ENCODE data around the gene RACK1.
"Not testable (repeated sequence)": the region's sequence is repeated elsewhere in the genome, so short reads cannot be mapped to it uniquely, and the experiment has no call there.

The RACK1 gene

DNA sequence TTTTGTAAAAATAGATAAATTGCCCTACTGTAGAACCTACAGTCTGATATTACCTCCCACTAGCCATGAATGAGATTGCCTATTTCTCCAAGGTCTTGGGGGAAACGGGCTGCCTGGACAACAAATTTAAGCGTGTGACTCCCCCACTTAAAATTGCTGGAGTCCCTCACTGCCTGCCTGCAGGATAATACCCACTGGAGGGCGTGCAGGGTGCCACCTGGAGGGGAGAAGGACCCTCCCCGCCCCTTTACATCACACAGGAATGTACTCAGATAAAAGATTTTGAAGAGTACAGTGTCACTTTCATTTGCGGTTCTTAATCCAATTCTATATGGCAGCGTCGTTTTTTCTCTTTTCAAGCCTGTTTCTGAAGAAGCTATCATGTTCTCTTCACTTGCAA, 32.5 kb downstream of the RACK1 start:
- Histone ChIP-seq H2BK5ac (ENCODE audit: low read depth, low read length, poor library complexity, severe bottlenecking) (no peak overlapping the region), H3K27me3 (ENCODE audit: control insufficient read depth in 1 of 2, insufficient read depth in 1 of 2, low read length in 2 of 2) (peaks cover 0 to 10% of the 10 kb centered on the region in 2 experiments), H2AFZ (ENCODE audit: low read depth, low read length) (no peak overlapping the region), H4K8ac (ENCODE audit: low read length) (no peak overlapping the region), H2BK15ac (ENCODE audit: low read depth, poor library complexity, severe bottlenecking) (no peak overlapping the region), H3K4ac (ENCODE audit: low read depth in 1 of 2, low read length in 2 of 2) (no peak overlapping the region), H3K9ac (ENCODE audit: low read length) (no peak overlapping the region), H4K91ac (ENCODE audit: low read length) (no peak overlapping the region), H3K14ac (ENCODE audit: low read length in 2 of 2) (no peak overlapping the region), H2BK120ac (ENCODE audit: low read depth, low read length) (no peak overlapping the region), H2AK5ac (ENCODE audit: low read length, severe bottlenecking) (no peak overlapping the region), H3K4me3 (ENCODE audit: insufficient read depth in 1 of 2, low read depth in 1 of 2, low read length in 2 of 2) (no peak overlapping the region), H3K79me1 (replicated peaks; ENCODE audit: low read length, poor library complexity, severe bottlenecking) (no peaks in the 10 kb centered on the region), H3K36me3 (ENCODE audit: control insufficient read depth in 1 of 2, insufficient read depth in 2 of 2, low read depth in 1 of 2, low read length in 2 of 2) (no peaks in the 10 kb centered on the region), H3K4me1 (ENCODE audit: control insufficient read depth, insufficient read depth, low read depth, low read length) (peaks cover 4% of the 10 kb centered on the region), H3K18ac (ENCODE audit: low read depth in 1 of 2, low read length in 2 of 2) (no peak overlapping the region), H3K9me3 (ENCODE audit: control insufficient read depth, low read length) (no peaks in the 10 kb centered on the region), H3K4me2 (ENCODE audit: low read length, poor library complexity, severe bottlenecking) (no peak overlapping the region), H3K23ac (ENCODE audit: low read length in 2 of 2) (no peak overlapping the region), H2BK12ac (ENCODE audit: low read length in 2 of 2) (no peak overlapping the region), H3K27ac (ENCODE audit: low read length, poor library complexity, severe bottlenecking) (no peak overlapping the region)
- WGBS: 53% methylated on average over 7 of the region's 7 CpGs
- DNase-seq: no peak

DNA sequence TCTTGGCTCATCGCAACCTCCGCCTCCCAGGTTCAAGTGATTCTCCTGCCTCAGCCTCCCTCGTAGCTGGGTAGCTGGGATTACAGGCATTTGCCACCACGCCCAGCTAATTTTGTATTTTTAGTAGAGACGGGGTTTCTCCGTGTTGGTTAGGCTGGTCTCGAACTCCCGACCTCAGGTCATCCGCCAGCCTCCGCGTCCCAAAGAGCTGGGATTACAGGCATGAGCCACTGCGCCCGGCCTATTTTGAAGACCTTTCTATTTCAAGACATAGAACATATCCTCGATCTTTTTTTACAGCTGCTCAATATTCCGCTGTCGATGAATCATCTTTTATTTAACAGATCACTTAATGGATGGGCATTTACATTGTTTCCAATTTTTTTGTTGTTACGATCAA, 33.0 kb downstream of the RACK1 start:
- not testable (repeated sequence) for H3K4me2 ChIP-seq (ENCODE audit: low read length, poor library complexity, severe bottlenecking); H3K4me3 ChIP-seq (ENCODE audit: insufficient read depth in 1 of 2, low read depth in 1 of 2, low read length in 2 of 2); H3K23ac ChIP-seq (ENCODE audit: low read length in 2 of 2); H3K4me1 ChIP-seq (ENCODE audit: control insufficient read depth, insufficient read depth, low read depth, low read length); H2AK5ac ChIP-seq (ENCODE audit: low read length, severe bottlenecking); H3K9ac ChIP-seq (ENCODE audit: low read length); H3K4ac ChIP-seq (ENCODE audit: low read depth in 1 of 2, low read length in 2 of 2); H3K9me3 ChIP-seq (ENCODE audit: control insufficient read depth, low read length); H4K91ac ChIP-seq (ENCODE audit: low read length); H2BK120ac ChIP-seq (ENCODE audit: low read depth, low read length); H4K8ac ChIP-seq (ENCODE audit: low read length); H3K36me3 ChIP-seq (ENCODE audit: control insufficient read depth in 1 of 2, insufficient read depth in 2 of 2, low read depth in 1 of 2, low read length in 2 of 2); DNase-seq; H2AFZ ChIP-seq (ENCODE audit: low read depth, low read length); H2BK12ac ChIP-seq (ENCODE audit: low read length in 2 of 2); H2BK15ac ChIP-seq (ENCODE audit: low read depth, poor library complexity, severe bottlenecking); H3K27ac ChIP-seq (ENCODE audit: low read length, poor library complexity, severe bottlenecking); H2BK5ac ChIP-seq (ENCODE audit: low read depth, low read length, poor library complexity, severe bottlenecking); H3K79me1 ChIP-seq (replicated peaks; ENCODE audit: low read length, poor library complexity, severe bottlenecking); H3K14ac ChIP-seq (ENCODE audit: low read length in 2 of 2); H3K18ac ChIP-seq (ENCODE audit: low read depth in 1 of 2, low read length in 2 of 2)
- H3K27me3 ChIP-seq (ENCODE audit: control insufficient read depth in 1 of 2, insufficient read depth in 1 of 2, low read length in 2 of 2): peaks cover 5 to 10% of the 10 kb centered on the region in 2 experiments
- WGBS: 65% methylated on average over 14 of the region's 17 CpGs

DNA sequence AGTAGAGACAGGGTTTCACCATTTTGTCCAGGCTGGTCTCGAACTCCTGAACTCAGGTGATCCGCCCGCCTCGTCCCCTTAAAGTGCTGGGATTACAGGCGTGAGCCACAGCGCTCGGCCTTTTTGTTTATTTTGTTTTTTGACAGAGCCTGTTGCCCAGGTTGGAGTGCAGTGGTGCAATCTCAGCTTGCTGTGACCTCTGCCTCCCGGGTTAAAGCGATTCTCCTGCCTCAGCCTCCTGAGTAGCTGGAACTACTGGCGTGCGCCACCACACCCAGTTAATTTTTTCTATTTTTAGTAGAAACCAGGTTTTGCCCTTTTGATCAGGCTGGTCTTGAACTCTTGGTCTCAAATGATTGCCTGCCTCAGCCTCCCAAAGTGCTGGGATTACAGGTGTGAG, 33.6 kb downstream of the RACK1 start:
- not testable (repeated sequence) for H3K9me3 ChIP-seq (ENCODE audit: control insufficient read depth, low read length); H2BK120ac ChIP-seq (ENCODE audit: low read depth, low read length); H3K4me3 ChIP-seq (ENCODE audit: insufficient read depth in 1 of 2, low read depth in 1 of 2, low read length in 2 of 2); H3K79me1 ChIP-seq (replicated peaks; ENCODE audit: low read length, poor library complexity, severe bottlenecking); H4K8ac ChIP-seq (ENCODE audit: low read length); H3K23ac ChIP-seq (ENCODE audit: low read length in 2 of 2); H2BK12ac ChIP-seq (ENCODE audit: low read length in 2 of 2); H4K91ac ChIP-seq (ENCODE audit: low read length); H3K4ac ChIP-seq (ENCODE audit: low read depth in 1 of 2, low read length in 2 of 2); H3K14ac ChIP-seq (ENCODE audit: low read length in 2 of 2); H3K9ac ChIP-seq (ENCODE audit: low read length); H2AK5ac ChIP-seq (ENCODE audit: low read length, severe bottlenecking); H3K36me3 ChIP-seq (ENCODE audit: control insufficient read depth in 1 of 2, insufficient read depth in 2 of 2, low read depth in 1 of 2, low read length in 2 of 2); DNase-seq; H2BK5ac ChIP-seq (ENCODE audit: low read depth, low read length, poor library complexity, severe bottlenecking); H3K18ac ChIP-seq (ENCODE audit: low read depth in 1 of 2, low read length in 2 of 2); H2BK15ac ChIP-seq (ENCODE audit: low read depth, poor library complexity, severe bottlenecking); H3K4me2 ChIP-seq (ENCODE audit: low read length, poor library complexity, severe bottlenecking); H2AFZ ChIP-seq (ENCODE audit: low read depth, low read length); H3K27ac ChIP-seq (ENCODE audit: low read length, poor library complexity, severe bottlenecking)
- 91% methylated on average over 11 of the region's 11 CpGs for WGBS
- Histone ChIP-seq H3K27me3 (ENCODE audit: control insufficient read depth in 1 of 2, insufficient read depth in 1 of 2, low read length in 2 of 2) (peaks cover 9 to 10% of the 10 kb centered on the region in 2 experiments), H3K4me1 (ENCODE audit: control insufficient read depth, insufficient read depth, low read depth, low read length) (peaks cover 13% of the 10 kb centered on the region)

DNA sequence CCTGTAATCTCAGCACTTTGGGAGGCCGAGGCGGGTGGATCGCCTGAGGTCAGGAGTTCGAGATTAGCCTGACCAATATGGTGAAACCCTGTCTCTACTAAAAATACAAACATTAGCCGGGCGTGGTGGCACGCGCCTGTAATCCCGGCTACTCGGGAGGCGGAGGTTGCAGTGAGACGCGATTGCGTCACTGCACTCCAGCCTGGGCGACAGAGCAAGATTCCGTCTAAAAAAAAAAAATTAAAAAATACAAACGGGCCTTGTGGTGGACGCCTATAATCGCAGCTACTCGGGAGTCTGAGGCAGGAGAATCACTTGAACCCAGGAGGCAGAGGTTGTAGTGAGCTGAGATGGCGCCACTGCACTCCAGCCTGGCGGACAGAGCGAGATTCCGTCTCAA, 34.7 kb downstream of the RACK1 start:
- H2AK5ac ChIP-seq (ENCODE audit: low read length, severe bottlenecking); H3K23ac ChIP-seq (ENCODE audit: low read length in 2 of 2); H2BK5ac ChIP-seq (ENCODE audit: low read depth, low read length, poor library complexity, severe bottlenecking); H2BK12ac ChIP-seq (ENCODE audit: low read length in 2 of 2); H3K4me3 ChIP-seq (ENCODE audit: insufficient read depth in 1 of 2, low read depth in 1 of 2, low read length in 2 of 2); H3K4me2 ChIP-seq (ENCODE audit: low read length, poor library complexity, severe bottlenecking); H3K14ac ChIP-seq (ENCODE audit: low read length in 2 of 2); H3K36me3 ChIP-seq (ENCODE audit: control insufficient read depth in 1 of 2, insufficient read depth in 2 of 2, low read depth in 1 of 2, low read length in 2 of 2); H2BK15ac ChIP-seq (ENCODE audit: low read depth, poor library complexity, severe bottlenecking); H3K27ac ChIP-seq (ENCODE audit: low read length, poor library complexity, severe bottlenecking); H3K79me1 ChIP-seq (replicated peaks; ENCODE audit: low read length, poor library complexity, severe bottlenecking); H3K18ac ChIP-seq (ENCODE audit: low read depth in 1 of 2, low read length in 2 of 2); H2BK120ac ChIP-seq (ENCODE audit: low read depth, low read length); H2AFZ ChIP-seq (ENCODE audit: low read depth, low read length); H4K8ac ChIP-seq (ENCODE audit: low read length); H3K9ac ChIP-seq (ENCODE audit: low read length); DNase-seq; H4K91ac ChIP-seq (ENCODE audit: low read length); H3K9me3 ChIP-seq (ENCODE audit: control insufficient read depth, low read length); H3K4ac ChIP-seq (ENCODE audit: low read depth in 1 of 2, low read length in 2 of 2): not testable (repeated sequence)
- Histone ChIP-seq H3K4me1 (ENCODE audit: control insufficient read depth, insufficient read depth, low read depth, low read length) (peaks cover 24% of the 10 kb centered on the region), H3K27me3 (ENCODE audit: control insufficient read depth in 1 of 2, insufficient read depth in 1 of 2, low read length in 2 of 2) (peaks cover 11 to 14% of the 10 kb centered on the region in 2 experiments)
- 91% methylated on average over 24 of the region's 24 CpGs for WGBS

Data from mesenchymal stem cell (in vitro differentiated cells and primary cell).